ENCODE data around the gene WFIKKN1. TPM values are rescaled to one million over a fixed set of nuclear protein-coding genes. Genes with fewer than 3 reads are reported as not detected.

The WFIKKN1 gene
- total and polyA plus RNA-seq, 2 experiments from 2014 or later: 79.6 to 125 TPM

DNA sequence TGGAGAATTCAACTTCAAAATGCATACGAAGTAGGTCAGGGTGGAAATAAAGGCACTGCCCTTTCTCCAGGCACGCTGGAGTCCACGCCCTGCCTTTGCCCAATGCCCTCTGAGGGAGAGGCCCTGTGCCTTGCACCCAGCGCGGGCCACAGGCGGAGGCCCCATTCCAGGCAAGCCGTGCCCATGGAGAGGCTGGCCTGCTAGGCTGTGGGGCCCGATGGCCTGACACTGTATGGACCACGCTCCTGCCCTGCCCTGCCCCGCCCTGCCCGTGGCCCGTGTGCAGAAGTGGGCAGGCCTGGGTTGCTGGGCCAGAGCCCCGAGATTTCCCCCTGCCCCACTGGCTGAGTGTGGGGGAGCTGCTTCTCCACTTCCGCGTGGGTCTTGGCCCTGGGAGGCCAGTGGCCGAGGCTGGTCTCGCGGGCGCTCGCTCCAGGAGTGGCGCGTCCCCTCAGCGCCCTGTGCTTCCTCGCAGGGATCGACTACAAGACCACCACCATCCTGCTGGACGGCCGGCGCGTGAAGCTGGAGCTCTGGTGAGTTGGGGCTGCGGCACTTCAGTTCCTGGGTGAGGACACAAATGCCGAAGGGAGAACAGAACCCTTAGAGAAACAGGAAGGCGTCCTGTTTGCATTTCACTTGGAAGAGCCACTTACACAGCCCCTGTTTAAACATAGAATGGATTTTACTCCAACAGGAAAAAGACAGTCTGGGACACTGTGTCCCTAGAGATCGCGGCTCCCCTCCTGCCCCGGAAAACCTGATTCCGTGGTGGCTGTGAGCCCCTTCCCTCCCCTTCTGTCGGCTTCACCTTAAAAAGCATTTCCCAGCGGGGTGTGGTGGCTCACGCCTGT lies 13.8 kb upstream of the WFIKKN1 start:
- TF ChIP-seq, protein P1, sequence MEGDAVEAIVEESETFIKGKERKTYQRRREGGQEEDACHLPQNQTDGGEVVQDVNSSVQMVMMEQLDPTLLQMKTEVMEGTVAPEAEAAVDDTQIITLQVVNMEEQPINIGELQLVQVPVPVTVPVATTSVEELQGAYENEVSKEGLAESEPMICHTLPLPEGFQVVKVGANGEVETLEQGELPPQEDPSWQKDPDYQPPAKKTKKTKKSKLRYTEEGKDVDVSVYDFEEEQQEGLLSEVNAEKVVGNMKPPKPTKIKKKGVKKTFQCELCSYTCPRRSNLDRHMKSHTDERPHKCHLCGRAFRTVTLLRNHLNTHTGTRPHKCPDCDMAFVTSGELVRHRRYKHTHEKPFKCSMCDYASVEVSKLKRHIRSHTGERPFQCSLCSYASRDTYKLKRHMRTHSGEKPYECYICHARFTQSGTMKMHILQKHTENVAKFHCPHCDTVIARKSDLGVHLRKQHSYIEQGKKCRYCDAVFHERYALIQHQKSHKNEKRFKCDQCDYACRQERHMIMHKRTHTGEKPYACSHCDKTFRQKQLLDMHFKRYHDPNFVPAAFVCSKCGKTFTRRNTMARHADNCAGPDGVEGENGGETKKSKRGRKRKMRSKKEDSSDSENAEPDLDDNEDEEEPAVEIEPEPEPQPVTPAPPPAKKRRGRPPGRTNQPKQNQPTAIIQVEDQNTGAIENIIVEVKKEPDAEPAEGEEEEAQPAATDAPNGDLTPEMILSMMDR (IDR thresholded peaks at IDR 0.05; ENCODE audit: low read depth, low read length): no peak
- no peak overlapping the region for H3K27ac ChIP-seq
- H3K27me3 ChIP-seq: no peaks in the 10 kb centered on the region
- H3K4me1 ChIP-seq (ENCODE audit: low read depth): no peaks in the 10 kb centered on the region
- DNase-seq (ENCODE audit: low read depth in 1 of 2, low spot score in 1 of 2): no peak
- H3K4me3 ChIP-seq: no peak overlapping the region
- H3K36me3 ChIP-seq: no peaks in the 10 kb centered on the region
- no peaks in the 10 kb centered on the region for H3K9me3 ChIP-seq (ENCODE audit: low read depth)

DNA sequence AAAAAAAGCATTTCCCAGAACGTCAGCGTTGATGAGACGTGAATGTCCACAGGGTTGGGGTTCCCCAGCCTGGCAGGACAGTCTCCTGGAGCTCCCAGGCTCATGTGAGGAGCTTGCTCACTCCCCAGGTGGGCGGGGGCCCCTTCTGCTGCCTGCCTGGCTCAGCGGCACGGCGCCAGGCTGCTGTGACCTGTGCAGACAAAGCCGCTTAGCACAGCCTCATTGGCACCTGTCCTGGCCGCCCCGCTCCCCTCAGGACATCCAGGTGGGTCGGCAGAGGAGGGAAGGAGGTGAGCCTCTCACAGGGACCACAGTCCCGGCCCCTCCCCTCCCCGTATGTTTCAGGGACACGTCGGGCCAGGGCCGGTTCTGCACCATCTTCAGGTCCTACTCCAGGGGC lies 12.9 kb upstream of the WFIKKN1 start:
- TF ChIP-seq, protein P1 (IDR thresholded peaks at IDR 0.05; ENCODE audit: low read depth, low read length): no peak
- Histone ChIP-seq H3K27ac (no peak overlapping the region), H3K9me3 (ENCODE audit: low read depth) (no peaks in the 10 kb centered on the region), H3K27me3 (no peaks in the 10 kb centered on the region), H3K4me3 (no peak overlapping the region), H3K36me3 (no peaks in the 10 kb centered on the region), H3K4me1 (ENCODE audit: low read depth) (no peaks in the 10 kb centered on the region)
- no peak for DNase-seq (ENCODE audit: low read depth in 1 of 2, low spot score in 1 of 2)

DNA sequence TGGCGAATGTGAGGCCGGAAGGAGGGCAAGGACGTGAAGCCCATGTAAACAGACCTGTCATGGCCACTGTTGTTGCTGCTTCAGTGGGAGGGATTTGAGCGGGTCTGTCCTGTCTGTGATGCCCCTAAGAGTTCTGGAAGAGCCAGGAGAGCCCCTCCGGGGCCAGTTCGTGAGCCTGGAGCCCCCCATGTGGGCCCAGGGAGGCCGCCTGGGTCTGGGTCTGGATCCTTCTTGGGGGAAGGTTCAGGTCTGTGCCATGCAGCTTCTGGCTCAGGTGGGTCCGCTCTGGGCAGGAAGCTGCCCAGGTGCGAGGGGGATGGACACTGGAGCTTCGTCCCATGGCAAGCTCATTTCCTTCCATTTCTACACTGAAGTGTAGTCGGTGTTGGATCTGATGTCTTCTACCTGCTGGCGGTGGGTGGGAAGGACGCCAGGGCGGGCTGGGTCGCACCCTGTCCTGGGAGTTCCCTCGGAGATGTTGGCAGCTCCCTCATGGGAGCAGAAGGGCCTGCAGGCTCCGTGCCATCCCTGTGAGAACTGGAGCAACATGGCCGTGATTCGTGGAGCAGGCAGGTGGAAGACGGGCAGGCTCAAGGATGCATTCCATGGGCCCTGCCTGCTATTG lies 11.2 kb upstream of the WFIKKN1 start:
- no peak for DNase-seq (ENCODE audit: low read depth in 1 of 2, low spot score in 1 of 2)
- TF ChIP-seq, protein P1 (IDR thresholded peaks at IDR 0.05; ENCODE audit: low read depth, low read length): no peak
- H3K36me3 ChIP-seq: no peaks in the 10 kb centered on the region
- peaks cover 8% of the 10 kb centered on the region for H3K4me1 ChIP-seq (ENCODE audit: low read depth)
- no peak overlapping the region for H3K4me3 ChIP-seq
- H3K9me3 ChIP-seq (ENCODE audit: low read depth): no peaks in the 10 kb centered on the region
- no peak overlapping the region for H3K27ac ChIP-seq
- H3K27me3 ChIP-seq: no peaks in the 10 kb centered on the region

DNA sequence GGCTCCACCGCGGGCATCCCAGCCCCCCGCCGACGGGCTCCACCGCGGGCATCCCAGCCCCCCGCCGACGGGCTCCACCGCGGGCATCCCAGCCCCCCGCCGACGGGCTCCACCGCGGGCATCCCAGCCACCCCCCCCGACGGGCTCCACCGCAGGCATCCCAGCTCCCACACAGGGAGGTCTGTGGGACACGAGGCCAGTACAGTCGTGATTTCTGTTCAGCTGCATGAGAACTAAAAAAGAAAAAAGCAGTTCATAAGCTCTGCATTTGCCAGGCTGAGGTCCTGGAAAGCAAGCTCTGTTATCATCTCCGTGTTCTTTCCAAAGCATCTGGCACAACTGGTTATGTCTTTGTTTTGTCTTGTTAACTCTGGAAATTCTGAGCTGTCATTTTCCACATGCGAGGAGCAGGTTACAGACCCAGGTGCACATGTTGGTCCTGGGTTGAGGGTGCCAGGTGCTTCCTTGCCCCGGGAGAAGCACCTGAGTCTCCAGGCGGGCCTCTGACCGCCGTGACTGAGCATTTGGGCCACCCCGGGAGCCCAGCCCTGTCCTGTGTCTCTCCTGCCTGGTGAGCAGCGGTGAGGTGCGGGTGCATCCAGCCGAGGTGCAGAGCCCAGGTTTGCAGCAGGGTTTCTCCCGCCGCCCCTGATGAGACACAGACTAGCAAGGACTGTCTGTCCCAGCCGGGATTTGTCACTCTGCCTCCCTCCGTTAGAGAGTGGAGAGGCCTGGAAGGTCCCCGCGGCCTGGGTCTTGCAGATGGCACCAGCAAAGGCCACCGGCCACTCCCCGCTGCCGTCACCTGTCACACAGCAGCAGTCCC lies 9.9 kb upstream of the WFIKKN1 start:
- H3K4me3 ChIP-seq: no peak overlapping the region
- no peak for DNase-seq (ENCODE audit: low read depth in 1 of 2, low spot score in 1 of 2)
- no peaks in the 10 kb centered on the region for H3K36me3 ChIP-seq
- H3K9me3 ChIP-seq (ENCODE audit: low read depth): no peaks in the 10 kb centered on the region
- peaks cover 8% of the 10 kb centered on the region for H3K4me1 ChIP-seq (ENCODE audit: low read depth)
- H3K27me3 ChIP-seq: no peaks in the 10 kb centered on the region
- H3K27ac ChIP-seq: no peak overlapping the region
- TF ChIP-seq, protein P1 (IDR thresholded peaks at IDR 0.05; ENCODE audit: low read depth, low read length): no peak

DNA sequence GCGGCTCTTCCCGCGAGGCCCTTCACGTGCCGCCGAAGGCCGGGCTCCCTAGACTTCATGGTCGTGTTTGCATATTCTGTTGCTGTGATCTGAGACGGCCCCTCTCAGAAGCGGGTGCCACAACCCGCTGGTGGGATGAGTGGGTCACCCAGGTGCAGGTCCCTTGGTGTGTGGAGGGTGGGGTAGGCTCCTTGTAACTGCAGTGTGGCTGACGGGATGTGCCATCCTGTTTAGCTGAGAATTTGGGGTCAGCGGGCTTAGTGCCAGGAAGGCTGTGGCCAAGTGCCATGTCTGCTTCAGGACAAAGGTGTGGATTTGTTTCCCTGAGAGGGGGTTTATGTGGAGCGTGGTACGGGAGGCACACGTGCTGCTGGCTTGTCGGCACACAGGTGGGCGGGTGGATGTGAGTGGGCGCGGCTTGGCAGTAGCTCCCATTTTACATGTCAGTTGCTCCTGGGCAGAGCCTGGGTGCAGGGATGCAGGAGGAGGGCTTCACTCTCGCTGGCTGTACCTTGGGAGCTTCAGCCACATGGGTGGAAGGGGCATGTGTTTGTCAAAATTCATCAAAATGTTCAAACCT lies 9.2 kb upstream of the WFIKKN1 start:
- Histone ChIP-seq H3K9me3 (ENCODE audit: low read depth) (no peaks in the 10 kb centered on the region), H3K27ac (no peak overlapping the region)
- TF ChIP-seq, protein P1 (IDR thresholded peaks at IDR 0.05; ENCODE audit: low read depth, low read length): no peak

More for the DNA sequence above, 9.2 kb upstream of the WFIKKN1 start:
- H3K4me3 ChIP-seq: no peak overlapping the region
- DNase-seq (ENCODE audit: low read depth in 1 of 2, low spot score in 1 of 2): no peak
- H3K4me1 ChIP-seq (ENCODE audit: low read depth): peaks cover 8% of the 10 kb centered on the region
- no peaks in the 10 kb centered on the region for H3K36me3 ChIP-seq
- no peaks in the 10 kb centered on the region for H3K27me3 ChIP-seq
